Mucosa of descending colon (tissue), 3 donors: ENCODE data around the gene GMDS. TPM values are rescaled to one million over a fixed set of nuclear protein-coding genes. Genes with fewer than 3 reads are reported as not detected.

Experiments
- ATAC-seq: fragments of 200-7000 bp; cut with Tn5 transposase; one replicate; pipeline ENCODE4 v1.9.1; 2020; ENCODE audit warnings: mild to moderate bottlenecking, moderate library complexity
- DNase-seq, 3 donors: peaks; one replicate each; pipeline ENCODE4 v3.0.0-alpha.2; 2020
- H3K36me3 ChIP-seq: fragments of 200-600 bp; one replicate; pipeline ENCODE4 v1.8.0; 2021; ENCODE audit warnings: low read depth, mild to moderate bottlenecking
- H3K4me1 ChIP-seq: fragments of 200-600 bp; one replicate; pipeline ENCODE4 v1.8.0; 2021; ENCODE audit warnings: low read depth, mild to moderate bottlenecking
- H3K4me3 ChIP-seq: fragments of 200-600 bp; one replicate; pipeline ENCODE4 v1.8.0; 2021; ENCODE audit warnings: mild to moderate bottlenecking
- H3K9me3 ChIP-seq: fragments of 200-600 bp; one replicate; pipeline ENCODE4 v1.8.0; 2021; ENCODE audit warnings: mild to moderate bottlenecking
- intact Hi-C, 2 donors: fragments of 100-400 bp; cut with DNase I in 1 of 2; cut with micrococcal nuclease in 1 of 2; formaldehyde crosslinking; loops; one replicate each; pipeline versions ENCODE4 v1.11.0 to v1.11.1; 2022; cut with DNase I, micrococcal nuclease
- total RNA-seq, 3 donors: library from RNA; stranded (reverse); fragmentation: NEBNext Ultra II Directional in 2 of 3; extraction: Animal tissue kit (Norgen Biotek cat#: 25700) in 2 of 3; gene quantifications; one replicate each; pipeline versions ENCODE4 v1.2.1 to v1.2.4, GENCODE V29; 2021 to 2023
- TF ChIP-seq, protein P1 (sequence below): fragments of 200-600 bp; IDR thresholded peaks from one replicate; pipeline ENCODE4 v1.8.0; 2022; ENCODE audit warnings: antibody characterized with exemption, mild to moderate bottlenecking
- donor health status: DM: no; HTN: no; CAD: no; lungs with moderate emphysema.
- donor health status: DM: no; HTN: no; CAD: no.
- donor health status: DM: no; HTN: yes; CAD: no.

The GMDS gene
- total RNA-seq, 3 donors from 2014 or later, result 68.0 to 228 (median 135) TPM

- H3K9me3 ChIP-seq, result peaks cover 4% of the 10 kb centered on the region
- no peaks in the 10 kb centered on the region for H3K4me1 ChIP-seq
- H3K4me3 ChIP-seq, result no peak overlapping the region
- DNase-seq, result no peak
- TF ChIP-seq, protein P1, sequence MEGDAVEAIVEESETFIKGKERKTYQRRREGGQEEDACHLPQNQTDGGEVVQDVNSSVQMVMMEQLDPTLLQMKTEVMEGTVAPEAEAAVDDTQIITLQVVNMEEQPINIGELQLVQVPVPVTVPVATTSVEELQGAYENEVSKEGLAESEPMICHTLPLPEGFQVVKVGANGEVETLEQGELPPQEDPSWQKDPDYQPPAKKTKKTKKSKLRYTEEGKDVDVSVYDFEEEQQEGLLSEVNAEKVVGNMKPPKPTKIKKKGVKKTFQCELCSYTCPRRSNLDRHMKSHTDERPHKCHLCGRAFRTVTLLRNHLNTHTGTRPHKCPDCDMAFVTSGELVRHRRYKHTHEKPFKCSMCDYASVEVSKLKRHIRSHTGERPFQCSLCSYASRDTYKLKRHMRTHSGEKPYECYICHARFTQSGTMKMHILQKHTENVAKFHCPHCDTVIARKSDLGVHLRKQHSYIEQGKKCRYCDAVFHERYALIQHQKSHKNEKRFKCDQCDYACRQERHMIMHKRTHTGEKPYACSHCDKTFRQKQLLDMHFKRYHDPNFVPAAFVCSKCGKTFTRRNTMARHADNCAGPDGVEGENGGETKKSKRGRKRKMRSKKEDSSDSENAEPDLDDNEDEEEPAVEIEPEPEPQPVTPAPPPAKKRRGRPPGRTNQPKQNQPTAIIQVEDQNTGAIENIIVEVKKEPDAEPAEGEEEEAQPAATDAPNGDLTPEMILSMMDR, result no peak
- intact Hi-C loops, result no loop called here
- no peak for ATAC-seq
- no peaks in the 10 kb centered on the region for H3K36me3 ChIP-seq
Measured at GRCh38 chr6:1575210-1576041, 670.0 kb downstream of the GMDS start.

DNA sequence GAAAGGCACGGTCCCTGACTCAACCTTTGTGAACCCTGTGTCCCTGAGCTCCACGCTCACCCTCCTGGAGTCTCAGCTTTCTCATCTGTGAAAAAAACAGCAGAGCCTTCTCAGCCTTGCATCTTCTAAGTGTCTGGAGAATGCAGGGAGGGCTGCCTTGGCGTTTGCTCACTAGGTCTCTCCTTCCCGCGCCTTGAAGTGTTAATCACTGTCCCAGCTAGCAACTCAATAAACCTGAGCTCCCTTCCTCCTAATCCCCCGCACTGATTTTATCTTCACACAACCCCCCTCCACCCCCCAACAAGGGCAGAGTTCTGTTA lies 670.6 kb downstream of the GMDS start:
- TF ChIP-seq, protein P1, result no peak
- intact Hi-C loops, result no loop called here
- Histone ChIP-seq H3K36me3 (no peaks in the 10 kb centered on the region), H3K9me3 (peaks cover 6% of the 10 kb centered on the region), H3K4me1 (no peaks in the 10 kb centered on the region), H3K4me3 (no peak overlapping the region)
- no peak for ATAC-seq
- DNase-seq, result no peak

- peaks cover 11% of the 10 kb centered on the region for H3K9me3 ChIP-seq
- DNase-seq, result no peak
- intact Hi-C loops, result no loop called here
- no peaks in the 10 kb centered on the region for H3K4me1 ChIP-seq
- TF ChIP-seq, protein P1, result no peak
- no peak for ATAC-seq
- no peaks in the 10 kb centered on the region for H3K36me3 ChIP-seq
- no peak overlapping the region for H3K4me3 ChIP-seq
Measured at GRCh38 chr6:1574083-1574761, 671.2 kb downstream of the GMDS start.
